Mucosa of stomach (tissue), 1 donor: ENCODE data around the gene OLFM1.
"Not testable (repeated sequence)": the region's sequence is repeated elsewhere in the genome, so short reads cannot be mapped to it uniquely, and the experiment has no call there.

ENCODE experiments used
- H3K27me3 ChIP-seq: one replicate; pipeline ENCODE4 v1.7.0; 2013; ENCODE audit warnings: mild to moderate bottlenecking, low read length; ENCODE audit not compliant: control insufficient read depth, insufficient read depth
- H3K36me3 ChIP-seq: one replicate; pipeline ENCODE4 v1.7.0; 2013; ENCODE audit warnings: low read length; ENCODE audit not compliant: control insufficient read depth, insufficient read depth
- H3K4me1 ChIP-seq: one replicate; pipeline ENCODE4 v1.7.0; 2013; ENCODE audit warnings: mild to moderate bottlenecking, low read length; ENCODE audit not compliant: control insufficient read depth, insufficient read depth
- H3K4me3 ChIP-seq: one replicate; pipeline ENCODE4 v1.7.0; 2013; ENCODE audit warnings: low read length
- H3K9ac ChIP-seq: one replicate; pipeline ENCODE4 v1.7.0; 2013; ENCODE audit warnings: mild to moderate bottlenecking, low read length, moderate library complexity
- H3K9me3 ChIP-seq: one replicate; pipeline ENCODE4 v1.7.0; 2013; ENCODE audit warnings: mild to moderate bottlenecking, low read length, moderate library complexity; ENCODE audit not compliant: control insufficient read depth
- donor health status: Pancreatic carcinoma.

The OLFM1 gene

GRCh38 chr9:135162599-135162998 is 75.1 kb downstream of the OLFM1 start:
- H3K4me1 ChIP-seq, H3K27me3 ChIP-seq, H3K9ac ChIP-seq, H3K36me3 ChIP-seq, H3K4me3 ChIP-seq, H3K9me3 ChIP-seq: not testable (repeated sequence)

GRCh38 chr9:135163023-135163780 is 75.7 kb downstream of the OLFM1 start:
- Histone ChIP-seq H3K4me1 (no peaks in the 10 kb centered on the region), H3K36me3 (no peaks in the 10 kb centered on the region), H3K9me3 (no peaks in the 10 kb centered on the region), H3K27me3 (peaks cover 9% of the 10 kb centered on the region), H3K9ac (no peak overlapping the region), H3K4me3 (no peak overlapping the region)

- Histone ChIP-seq H3K9ac (no peak overlapping the region), H3K9me3 (no peaks in the 10 kb centered on the region), H3K27me3 (peaks cover 9% of the 10 kb centered on the region), H3K36me3 (no peaks in the 10 kb centered on the region), H3K4me1 (no peaks in the 10 kb centered on the region), H3K4me3 (no peak overlapping the region)
These were observed 76.6 kb downstream of the OLFM1 start for GRCh38 chr9:135164036-135164435.

GRCh38 chr9:135165003-135165711 is 77.7 kb downstream of the OLFM1 start:
- H3K9me3 ChIP-seq = no peaks in the 10 kb centered on the region
- no peaks in the 10 kb centered on the region for H3K4me1 ChIP-seq
- no peaks in the 10 kb centered on the region for H3K36me3 ChIP-seq
- no peak overlapping the region for H3K9ac ChIP-seq
- H3K4me3 ChIP-seq = no peak overlapping the region
- H3K27me3 ChIP-seq = peaks cover 7% of the 10 kb centered on the region

GRCh38 chr9:135165756-135166519 is 78.5 kb downstream of the OLFM1 start:
- Histone ChIP-seq H3K27me3 (peaks cover 7% of the 10 kb centered on the region), H3K9ac (no peak overlapping the region), H3K36me3 (no peaks in the 10 kb centered on the region), H3K4me1 (no peaks in the 10 kb centered on the region), H3K9me3 (no peaks in the 10 kb centered on the region), H3K4me3 (no peak overlapping the region)

GRCh38 chr9:135166565-135166964 is 79.1 kb downstream of the OLFM1 start:
- no peaks in the 10 kb centered on the region for H3K4me1 ChIP-seq
- peaks cover 7% of the 10 kb centered on the region for H3K27me3 ChIP-seq
- H3K36me3 ChIP-seq = no peaks in the 10 kb centered on the region
- H3K4me3 ChIP-seq = no peak overlapping the region
- H3K9ac ChIP-seq = no peak overlapping the region
- H3K9me3 ChIP-seq = no peaks in the 10 kb centered on the region

- Histone ChIP-seq H3K9ac (no peak overlapping the region), H3K4me1 (no peaks in the 10 kb centered on the region), H3K4me3 (no peak overlapping the region), H3K27me3 (peaks cover 7% of the 10 kb centered on the region), H3K9me3 (no peaks in the 10 kb centered on the region), H3K36me3 (no peaks in the 10 kb centered on the region)
These were observed 79.9 kb downstream of the OLFM1 start for GRCh38 chr9:135167356-135167755.

GRCh38 chr9:135167849-135168655 is 80.6 kb downstream of the OLFM1 start:
- no peak overlapping the region for H3K9ac ChIP-seq
- no peaks in the 10 kb centered on the region for H3K4me1 ChIP-seq
- no peak overlapping the region for H3K4me3 ChIP-seq
- H3K9me3 ChIP-seq = no peaks in the 10 kb centered on the region
- peaks cover 7% of the 10 kb centered on the region for H3K27me3 ChIP-seq
- H3K36me3 ChIP-seq = no peaks in the 10 kb centered on the region

- Histone ChIP-seq H3K9me3 (no peaks in the 10 kb centered on the region), H3K9ac (no peak overlapping the region), H3K27me3 (peaks cover 10% of the 10 kb centered on the region), H3K4me3 (no peak overlapping the region), H3K36me3 (no peaks in the 10 kb centered on the region), H3K4me1 (no peaks in the 10 kb centered on the region)
These were observed 82.3 kb downstream of the OLFM1 start for GRCh38 chr9:135169709-135170226.

- Histone ChIP-seq H3K9me3 (no peaks in the 10 kb centered on the region), H3K27me3 (peaks cover 3% of the 10 kb centered on the region), H3K4me1 (no peaks in the 10 kb centered on the region), H3K4me3 (no peak overlapping the region), H3K36me3 (no peaks in the 10 kb centered on the region), H3K9ac (no peak overlapping the region)
These were observed 83.1 kb downstream of the OLFM1 start for GRCh38 chr9:135170535-135170934.
